ENCODE data around the gene PDE7B.

The PDE7B gene

DNA sequence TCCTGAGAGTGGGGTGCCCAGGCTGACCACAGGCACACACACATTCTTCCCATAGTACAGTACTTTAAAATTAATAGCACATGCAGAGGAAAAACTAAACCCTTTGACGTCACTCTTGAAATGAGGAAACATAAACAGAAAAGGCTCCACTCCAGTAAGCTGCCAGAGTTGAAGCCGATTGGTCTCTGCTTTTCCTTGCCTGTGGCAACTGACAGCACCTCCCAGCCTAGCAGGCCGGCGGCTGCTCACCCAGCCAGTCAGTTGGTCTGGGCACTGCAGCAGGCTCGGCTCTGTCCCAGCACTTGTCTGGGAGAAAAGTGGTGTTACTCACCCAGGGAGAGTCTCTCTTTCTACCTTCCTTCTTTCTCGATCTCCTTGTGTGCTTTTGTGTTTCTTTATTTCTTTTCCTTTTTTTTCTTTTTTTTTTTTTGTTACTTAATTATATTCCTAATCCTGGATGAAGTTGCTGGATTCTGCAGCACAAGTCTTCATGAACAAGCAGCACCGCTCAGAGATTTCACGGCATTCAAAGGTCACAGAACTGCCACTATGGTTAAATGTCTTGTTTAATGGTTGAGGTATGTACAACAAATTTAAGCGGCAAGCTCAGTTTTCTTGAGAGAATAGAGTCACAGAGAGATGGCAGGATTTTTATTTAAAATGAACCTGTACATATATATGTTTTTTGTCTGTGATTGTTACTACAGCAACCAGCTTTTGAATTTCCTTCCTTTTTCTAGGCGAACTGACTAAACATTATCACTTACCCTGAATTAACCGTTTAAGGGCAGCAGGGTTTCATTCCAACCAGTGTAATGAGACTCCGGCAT is at the start of gene PDE7B:
TSS of gene PDE7B (plus strand) at position 260 of the 830 bp plus-strand sequence.
- Histone ChIP-seq H3K9me2 (replicated peaks; ENCODE audit: low read depth, low read length) (no peaks in the 10 kb centered on the region), H3K36me3 (ENCODE audit: insufficient read depth, low read length) (no peaks in the 10 kb centered on the region), H3K9me3 (ENCODE audit: insufficient read depth, low read depth, low read length) (no peaks in the 10 kb centered on the region), H3F3A (ENCODE audit: low read depth) (no peaks in the 10 kb centered on the region), H3K4me2 (ENCODE audit: low read depth, low read length, poor library complexity, severe bottlenecking) (peak within 1 kb of the TSS; percentile 56), H3K79me2 (ENCODE audit: insufficient read depth, low read length) (no peaks in the 10 kb centered on the region), H3K27me3 (ENCODE audit: insufficient read depth, low read length, poor library complexity, severe bottlenecking) (peaks cover 38% of the 10 kb centered on the region), H4K20me1 (ENCODE audit: insufficient read depth, low read length, poor library complexity, severe bottlenecking) (no peaks in the 10 kb centered on the region), H3K9ac (ENCODE audit: low read depth, low read length, poor library complexity, severe bottlenecking) (no peak within 1 kb of the TSS), H2AFZ (ENCODE audit: low read length) (peak within 1 kb of the TSS; percentile 11), H3K4me3 (ENCODE audit: low read length, poor library complexity, severe bottlenecking) (peak within 1 kb of the TSS; percentile 24), H3K4me1 (ENCODE audit: insufficient read depth, low read length, poor library complexity, severe bottlenecking) (peaks cover 5% of the 10 kb centered on the region)
- no peak for TF ChIP-seq EZH2phosphoT487 (IDR thresholded peaks at IDR 0.05; ENCODE audit: borderline replicate concordance)
- TF ChIP-seq, protein P1, sequence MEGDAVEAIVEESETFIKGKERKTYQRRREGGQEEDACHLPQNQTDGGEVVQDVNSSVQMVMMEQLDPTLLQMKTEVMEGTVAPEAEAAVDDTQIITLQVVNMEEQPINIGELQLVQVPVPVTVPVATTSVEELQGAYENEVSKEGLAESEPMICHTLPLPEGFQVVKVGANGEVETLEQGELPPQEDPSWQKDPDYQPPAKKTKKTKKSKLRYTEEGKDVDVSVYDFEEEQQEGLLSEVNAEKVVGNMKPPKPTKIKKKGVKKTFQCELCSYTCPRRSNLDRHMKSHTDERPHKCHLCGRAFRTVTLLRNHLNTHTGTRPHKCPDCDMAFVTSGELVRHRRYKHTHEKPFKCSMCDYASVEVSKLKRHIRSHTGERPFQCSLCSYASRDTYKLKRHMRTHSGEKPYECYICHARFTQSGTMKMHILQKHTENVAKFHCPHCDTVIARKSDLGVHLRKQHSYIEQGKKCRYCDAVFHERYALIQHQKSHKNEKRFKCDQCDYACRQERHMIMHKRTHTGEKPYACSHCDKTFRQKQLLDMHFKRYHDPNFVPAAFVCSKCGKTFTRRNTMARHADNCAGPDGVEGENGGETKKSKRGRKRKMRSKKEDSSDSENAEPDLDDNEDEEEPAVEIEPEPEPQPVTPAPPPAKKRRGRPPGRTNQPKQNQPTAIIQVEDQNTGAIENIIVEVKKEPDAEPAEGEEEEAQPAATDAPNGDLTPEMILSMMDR (conservative IDR thresholded peaks at IDR 0.05; ENCODE audit: low read length): no peak

DNA sequence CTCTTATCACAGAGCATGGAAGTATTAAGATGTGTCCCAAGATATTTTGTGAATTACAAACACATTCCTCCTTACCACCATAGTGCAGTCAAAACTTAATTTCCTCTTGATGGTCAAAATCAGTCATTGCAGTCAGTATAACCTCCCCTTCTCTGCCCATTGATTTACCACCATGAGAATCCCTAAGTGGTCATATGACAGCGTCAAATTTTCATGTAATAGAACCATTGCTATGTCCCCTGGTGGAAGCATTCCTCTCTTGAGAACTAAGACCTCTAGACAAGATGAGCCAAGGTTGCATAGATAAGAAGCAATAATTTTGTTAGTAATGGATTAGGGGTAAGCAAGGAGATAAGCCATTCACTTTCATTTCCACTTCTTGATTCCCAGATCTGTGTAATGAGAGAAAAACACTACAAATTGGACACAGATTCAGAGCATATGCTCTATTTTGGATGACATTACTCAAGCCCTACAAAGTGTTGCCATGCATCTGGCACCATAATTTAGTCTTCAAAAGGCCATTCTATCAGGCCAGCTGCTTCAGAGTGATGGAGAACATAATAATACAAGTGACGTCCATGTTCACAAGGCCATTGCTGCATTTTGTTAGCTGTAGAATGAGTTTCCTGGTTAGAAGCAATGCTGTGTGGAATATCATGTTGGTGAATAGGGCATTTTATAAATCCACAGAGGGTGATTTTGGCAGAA is 49.6 kb upstream of the PDE7B start:
- no peaks in the 10 kb centered on the region for H3F3A ChIP-seq (ENCODE audit: low read depth)
- no peaks in the 10 kb centered on the region for H3K4me1 ChIP-seq (ENCODE audit: insufficient read depth, low read length, poor library complexity, severe bottlenecking)
- H3K27me3 ChIP-seq (ENCODE audit: insufficient read depth, low read length, poor library complexity, severe bottlenecking): no peaks in the 10 kb centered on the region
- no peak for TF ChIP-seq EZH2phosphoT487 (IDR thresholded peaks at IDR 0.05; ENCODE audit: borderline replicate concordance)
- TF ChIP-seq, protein P1 (conservative IDR thresholded peaks at IDR 0.05; ENCODE audit: low read length): no peak
- H3K9ac ChIP-seq (ENCODE audit: low read depth, low read length, poor library complexity, severe bottlenecking): no peak overlapping the region
- H4K20me1 ChIP-seq (ENCODE audit: insufficient read depth, low read length, poor library complexity, severe bottlenecking): no peaks in the 10 kb centered on the region
- H3K9me2 ChIP-seq (replicated peaks; ENCODE audit: low read depth, low read length): no peaks in the 10 kb centered on the region
- H3K4me3 ChIP-seq (ENCODE audit: low read length, poor library complexity, severe bottlenecking): no peak overlapping the region
- no peaks in the 10 kb centered on the region for H3K36me3 ChIP-seq (ENCODE audit: insufficient read depth, low read length)
- no peak overlapping the region for H2AFZ ChIP-seq (ENCODE audit: low read length)
- H3K9me3 ChIP-seq (ENCODE audit: insufficient read depth, low read depth, low read length): no peaks in the 10 kb centered on the region
- no peaks in the 10 kb centered on the region for H3K79me2 ChIP-seq (ENCODE audit: insufficient read depth, low read length)
- H3K4me2 ChIP-seq (ENCODE audit: low read depth, low read length, poor library complexity, severe bottlenecking): no peak overlapping the region

DNA sequence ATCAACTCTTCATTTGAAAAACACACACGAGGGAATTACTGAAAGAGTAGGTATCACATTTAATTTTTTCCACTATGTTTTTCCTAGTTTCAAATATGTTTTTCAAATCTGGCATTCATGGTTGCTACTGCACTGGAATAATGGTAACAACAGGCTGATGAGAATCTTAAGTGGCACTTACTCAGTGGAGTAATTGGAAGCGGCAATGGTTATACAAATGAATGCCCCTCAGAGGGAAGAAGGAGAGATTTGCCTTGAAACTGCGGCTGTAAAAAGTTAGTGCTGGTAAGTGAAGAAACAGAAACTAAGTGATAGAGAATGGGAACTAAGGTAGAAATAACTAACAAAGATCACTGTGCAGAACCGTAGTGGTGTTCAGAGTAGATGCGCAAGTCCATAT is 41.0 kb upstream of the PDE7B start:
- Histone ChIP-seq H3K79me2 (ENCODE audit: insufficient read depth, low read length) (no peaks in the 10 kb centered on the region), H3K4me2 (ENCODE audit: low read depth, low read length, poor library complexity, severe bottlenecking) (no peak overlapping the region), H3K27me3 (ENCODE audit: insufficient read depth, low read length, poor library complexity, severe bottlenecking) (no peaks in the 10 kb centered on the region), H3K9me3 (ENCODE audit: insufficient read depth, low read depth, low read length) (no peaks in the 10 kb centered on the region), H3K9ac (ENCODE audit: low read depth, low read length, poor library complexity, severe bottlenecking) (no peak overlapping the region), H2AFZ (ENCODE audit: low read length) (no peak overlapping the region), H3K4me3 (ENCODE audit: low read length, poor library complexity, severe bottlenecking) (no peak overlapping the region), H4K20me1 (ENCODE audit: insufficient read depth, low read length, poor library complexity, severe bottlenecking) (no peaks in the 10 kb centered on the region), H3K9me2 (replicated peaks; ENCODE audit: low read depth, low read length) (no peaks in the 10 kb centered on the region), H3K4me1 (ENCODE audit: insufficient read depth, low read length, poor library complexity, severe bottlenecking) (no peaks in the 10 kb centered on the region), H3F3A (ENCODE audit: low read depth) (no peaks in the 10 kb centered on the region), H3K36me3 (ENCODE audit: insufficient read depth, low read length) (no peaks in the 10 kb centered on the region)
- TF ChIP-seq EZH2phosphoT487 (IDR thresholded peaks at IDR 0.05; ENCODE audit: borderline replicate concordance): no peak
- TF ChIP-seq, protein P1 (conservative IDR thresholded peaks at IDR 0.05; ENCODE audit: low read length): no peak
